HL-60 (cell line): ENCODE measurements around the gene DYNLRB1.

Experiments used
- GABPA ChIP-seq: IDR thresholded peaks from 2 replicates; pipeline ENCODE4 v1.6.1; 2012; ENCODE audit warnings: low read depth
- POLR2AphosphoS5 ChIP-seq: IDR thresholded peaks from 2 replicates; pipeline ENCODE4 v1.6.1; 2012; ENCODE audit warnings: low read depth
- TF ChIP-seq, protein P1 (sequence below): IDR thresholded peaks from one replicate; pipeline ENCODE4 v1.5.1; 2011; ENCODE audit warnings: low read length, control low read depth, inconsistent platforms; ENCODE audit not compliant: insufficient read depth
- TF ChIP-seq, protein P2 (sequence below): IDR thresholded peaks from 2 replicates; pipeline ENCODE4 v1.6.1; 2012; ENCODE audit warnings: low read depth; ENCODE audit not compliant: insufficient replicate concordance

DNA sequence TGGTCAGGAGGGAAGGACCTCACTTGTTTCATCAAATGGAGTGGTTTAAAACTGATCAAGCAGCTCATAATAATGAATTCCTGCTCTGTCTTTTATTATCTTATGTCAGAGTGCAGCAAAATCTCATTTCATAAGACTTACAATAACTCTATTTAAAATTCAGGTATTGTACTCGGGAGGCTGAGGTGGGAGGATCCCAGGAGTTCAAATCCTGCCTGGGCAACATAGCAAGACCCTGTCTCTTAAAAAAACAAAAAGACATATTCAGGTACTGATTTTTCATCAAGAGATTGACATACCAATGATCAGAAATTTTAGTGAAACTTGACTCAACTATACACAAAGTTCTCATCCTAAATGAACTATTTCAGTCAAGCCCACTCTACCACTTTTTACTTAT, 5.6 kb upstream of the DYNLRB1 start:
- TF ChIP-seq, protein P1, sequence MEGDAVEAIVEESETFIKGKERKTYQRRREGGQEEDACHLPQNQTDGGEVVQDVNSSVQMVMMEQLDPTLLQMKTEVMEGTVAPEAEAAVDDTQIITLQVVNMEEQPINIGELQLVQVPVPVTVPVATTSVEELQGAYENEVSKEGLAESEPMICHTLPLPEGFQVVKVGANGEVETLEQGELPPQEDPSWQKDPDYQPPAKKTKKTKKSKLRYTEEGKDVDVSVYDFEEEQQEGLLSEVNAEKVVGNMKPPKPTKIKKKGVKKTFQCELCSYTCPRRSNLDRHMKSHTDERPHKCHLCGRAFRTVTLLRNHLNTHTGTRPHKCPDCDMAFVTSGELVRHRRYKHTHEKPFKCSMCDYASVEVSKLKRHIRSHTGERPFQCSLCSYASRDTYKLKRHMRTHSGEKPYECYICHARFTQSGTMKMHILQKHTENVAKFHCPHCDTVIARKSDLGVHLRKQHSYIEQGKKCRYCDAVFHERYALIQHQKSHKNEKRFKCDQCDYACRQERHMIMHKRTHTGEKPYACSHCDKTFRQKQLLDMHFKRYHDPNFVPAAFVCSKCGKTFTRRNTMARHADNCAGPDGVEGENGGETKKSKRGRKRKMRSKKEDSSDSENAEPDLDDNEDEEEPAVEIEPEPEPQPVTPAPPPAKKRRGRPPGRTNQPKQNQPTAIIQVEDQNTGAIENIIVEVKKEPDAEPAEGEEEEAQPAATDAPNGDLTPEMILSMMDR, result no peak
- no peak for TF ChIP-seq POLR2AphosphoS5
- TF ChIP-seq, protein P2, sequence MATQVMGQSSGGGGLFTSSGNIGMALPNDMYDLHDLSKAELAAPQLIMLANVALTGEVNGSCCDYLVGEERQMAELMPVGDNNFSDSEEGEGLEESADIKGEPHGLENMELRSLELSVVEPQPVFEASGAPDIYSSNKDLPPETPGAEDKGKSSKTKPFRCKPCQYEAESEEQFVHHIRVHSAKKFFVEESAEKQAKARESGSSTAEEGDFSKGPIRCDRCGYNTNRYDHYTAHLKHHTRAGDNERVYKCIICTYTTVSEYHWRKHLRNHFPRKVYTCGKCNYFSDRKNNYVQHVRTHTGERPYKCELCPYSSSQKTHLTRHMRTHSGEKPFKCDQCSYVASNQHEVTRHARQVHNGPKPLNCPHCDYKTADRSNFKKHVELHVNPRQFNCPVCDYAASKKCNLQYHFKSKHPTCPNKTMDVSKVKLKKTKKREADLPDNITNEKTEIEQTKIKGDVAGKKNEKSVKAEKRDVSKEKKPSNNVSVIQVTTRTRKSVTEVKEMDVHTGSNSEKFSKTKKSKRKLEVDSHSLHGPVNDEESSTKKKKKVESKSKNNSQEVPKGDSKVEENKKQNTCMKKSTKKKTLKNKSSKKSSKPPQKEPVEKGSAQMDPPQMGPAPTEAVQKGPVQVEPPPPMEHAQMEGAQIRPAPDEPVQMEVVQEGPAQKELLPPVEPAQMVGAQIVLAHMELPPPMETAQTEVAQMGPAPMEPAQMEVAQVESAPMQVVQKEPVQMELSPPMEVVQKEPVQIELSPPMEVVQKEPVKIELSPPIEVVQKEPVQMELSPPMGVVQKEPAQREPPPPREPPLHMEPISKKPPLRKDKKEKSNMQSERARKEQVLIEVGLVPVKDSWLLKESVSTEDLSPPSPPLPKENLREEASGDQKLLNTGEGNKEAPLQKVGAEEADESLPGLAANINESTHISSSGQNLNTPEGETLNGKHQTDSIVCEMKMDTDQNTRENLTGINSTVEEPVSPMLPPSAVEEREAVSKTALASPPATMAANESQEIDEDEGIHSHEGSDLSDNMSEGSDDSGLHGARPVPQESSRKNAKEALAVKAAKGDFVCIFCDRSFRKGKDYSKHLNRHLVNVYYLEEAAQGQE, result no peak
- TF ChIP-seq GABPA, result no peak
